Mesothelial cell of epicardium (in vitro differentiated cells): ENCODE data around the gene CXCR4. TPM values are rescaled to one million over a fixed set of nuclear protein-coding genes. Genes with fewer than 3 reads are reported as not detected.

Source experiments
- DNase-seq, 2 experiments: peaks; one replicate each; pipeline ENCODE4 v3.0.0; 2021; ENCODE audit warnings: low spot score in 2 of 2; ENCODE audit not compliant: unreplicated experiment in 2 of 2
- H3K27ac Mint-ChIP-seq: 2 replicates; pipeline ENCODE4 v1.8.0; 2021; ENCODE audit warnings: mixed read lengths
- H3K27me3 Mint-ChIP-seq: 2 replicates; pipeline ENCODE4 v1.8.0; 2021; ENCODE audit warnings: low read depth, mixed read lengths
- H3K36me3 Mint-ChIP-seq: 2 replicates; pipeline ENCODE4 v1.8.0; 2021; ENCODE audit warnings: mixed read lengths
- H3K4me1 Mint-ChIP-seq: 2 replicates; pipeline ENCODE4 v1.8.0; 2021; ENCODE audit warnings: mixed read lengths
- H3K4me3 Mint-ChIP-seq: 2 replicates; pipeline ENCODE4 v1.8.0; 2021; ENCODE audit warnings: mild to moderate bottlenecking, moderate library complexity, mixed read lengths
- H3K9me3 Mint-ChIP-seq: 2 replicates; pipeline ENCODE4 v1.8.0; 2021; ENCODE audit warnings: mixed read lengths
- CTCF ChIP-seq: fragments of 200-600 bp; sonication (generic); IDR thresholded peaks from one replicate; pipeline ENCODE4 v1.5.0; 2021; ENCODE audit warnings: antibody characterized with exemption; ENCODE audit not compliant: unreplicated experiment
- total RNA-seq: library from RNA; stranded (reverse); gene quantifications from 3 replicates; pipeline ENCODE4 v1.2.1, GENCODE V29; 2021

Gene CXCR4
- total RNA-seq, 1 donor from 2014 or later: 2.1 TPM

- no peak overlapping the region for H3K27ac Mint-ChIP-seq
- H3K4me3 Mint-ChIP-seq: peak overlapping the region; percentile 79
- peak in 1 of 2 experiments; percentile 48 for DNase-seq
- no peaks in the 10 kb centered on the region for H3K36me3 Mint-ChIP-seq
- TF ChIP-seq CTCF: no peak
- peaks cover 98% of the 10 kb centered on the region for H3K27me3 Mint-ChIP-seq
- H3K4me1 Mint-ChIP-seq: peaks cover 25% of the 10 kb centered on the region
- no peaks in the 10 kb centered on the region for H3K9me3 Mint-ChIP-seq
Measured at GRCh38 chr2:136116813-136117390, 1.0 kb downstream of the CXCR4 start.

GRCh38 chr2:136116151-136116812 lies 1.7 kb downstream of the CXCR4 start:
- Mint-ChIP-seq H3K4me3 (peak overlapping the region; percentile 47), H3K9me3 (no peaks in the 10 kb centered on the region), H3K27ac (no peak overlapping the region), H3K36me3 (no peaks in the 10 kb centered on the region), H3K4me1 (peaks cover 25% of the 10 kb centered on the region), H3K27me3 (peaks cover 98% of the 10 kb centered on the region)
- no peak for DNase-seq
- TF ChIP-seq CTCF: no peak

DNA sequence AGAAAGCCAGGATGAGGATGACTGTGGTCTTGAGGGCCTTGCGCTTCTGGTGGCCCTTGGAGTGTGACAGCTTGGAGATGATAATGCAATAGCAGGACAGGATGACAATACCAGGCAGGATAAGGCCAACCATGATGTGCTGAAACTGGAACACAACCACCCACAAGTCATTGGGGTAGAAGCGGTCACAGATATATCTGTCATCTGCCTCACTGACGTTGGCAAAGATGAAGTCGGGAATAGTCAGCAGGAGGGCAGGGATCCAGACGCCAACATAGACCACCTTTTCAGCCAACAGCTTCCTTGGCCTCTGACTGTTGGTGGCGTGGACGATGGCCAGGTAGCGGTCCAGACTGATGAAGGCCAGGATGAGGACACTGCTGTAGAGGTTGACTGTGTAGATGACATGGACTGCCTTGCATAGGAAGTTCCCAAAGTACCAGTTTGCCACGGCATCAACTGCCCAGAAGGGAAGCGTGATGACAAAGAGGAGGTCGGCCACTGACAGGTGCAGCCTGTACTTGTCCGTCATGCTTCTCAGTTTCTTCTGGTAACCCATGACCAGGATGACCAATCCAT lies 2.7 kb downstream of the CXCR4 start:
- TF ChIP-seq CTCF: no peak
- Mint-ChIP-seq H3K9me3 (no peaks in the 10 kb centered on the region), H3K27me3 (peaks cover 98% of the 10 kb centered on the region), H3K27ac (no peak overlapping the region), H3K4me1 (peaks cover 25% of the 10 kb centered on the region), H3K4me3 (no peak overlapping the region), H3K36me3 (no peaks in the 10 kb centered on the region)
- no peak for DNase-seq

DNA sequence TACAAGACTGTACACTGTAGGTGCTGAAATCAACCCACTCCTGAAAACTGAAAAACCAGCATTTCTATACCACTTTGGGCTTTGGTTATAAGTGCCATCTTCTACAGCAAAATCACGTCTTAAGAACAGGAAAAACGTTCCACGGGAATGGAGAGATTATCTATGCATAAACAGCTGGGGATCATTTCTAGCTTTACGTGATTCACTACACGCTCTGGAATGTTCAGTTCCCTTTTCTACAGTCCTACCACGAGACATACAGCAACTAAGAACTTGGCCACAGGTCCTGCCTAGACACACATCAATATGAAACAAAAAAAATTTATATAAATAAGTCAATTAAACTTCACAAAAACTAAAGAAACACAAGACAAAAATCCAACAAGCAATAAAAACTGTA lies 3.6 kb downstream of the CXCR4 start:
- Mint-ChIP-seq H3K27me3 (peaks cover 98% of the 10 kb centered on the region), H3K36me3 (no peaks in the 10 kb centered on the region), H3K27ac (no peak overlapping the region), H3K9me3 (no peaks in the 10 kb centered on the region), H3K4me3 (no peak overlapping the region), H3K4me1 (peaks cover 23% of the 10 kb centered on the region)
- TF ChIP-seq CTCF: no peak
- no peak for DNase-seq

DNA sequence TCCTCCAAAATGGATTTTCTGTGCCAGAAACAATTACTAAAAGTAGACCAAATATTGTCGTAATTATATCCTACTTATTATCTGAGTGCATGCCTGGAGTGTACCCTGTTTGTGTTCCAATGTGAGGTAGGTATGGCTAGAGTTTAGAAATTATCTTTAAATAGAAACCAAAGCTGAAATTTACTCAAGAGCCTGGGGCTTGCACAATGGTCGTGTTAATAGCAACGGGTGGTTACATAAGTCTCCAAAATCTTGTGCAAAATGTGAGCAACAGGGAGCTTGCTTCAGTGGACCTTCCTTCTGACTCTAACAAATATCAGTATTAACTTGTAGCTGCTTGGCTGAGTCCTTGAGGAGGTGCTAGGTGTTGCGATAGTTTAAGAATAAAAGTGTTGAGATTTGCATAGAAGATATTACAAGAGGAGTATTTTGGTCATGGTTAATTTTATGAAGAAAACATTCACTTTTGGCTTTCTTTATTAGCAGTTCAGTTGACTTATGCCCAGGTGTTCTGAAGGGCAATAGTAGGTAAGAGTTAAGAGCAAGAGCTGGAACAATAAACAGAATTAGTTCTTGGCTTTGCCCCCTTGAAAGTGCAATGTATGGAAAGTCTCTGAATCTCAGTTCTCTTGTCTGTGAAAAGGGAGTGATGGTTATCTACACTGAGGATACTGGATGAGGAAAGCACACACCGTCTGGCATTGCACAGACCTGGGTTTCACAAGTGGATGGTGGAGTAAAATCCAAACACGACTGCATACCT lies 4.6 kb downstream of the CXCR4 start:
- no peaks in the 10 kb centered on the region for H3K36me3 Mint-ChIP-seq
- H3K4me3 Mint-ChIP-seq: no peak overlapping the region
- no peak for TF ChIP-seq CTCF
- no peaks in the 10 kb centered on the region for H3K9me3 Mint-ChIP-seq
- H3K27me3 Mint-ChIP-seq: peaks cover 97% of the 10 kb centered on the region
- H3K27ac Mint-ChIP-seq: no peak overlapping the region
- peaks cover 16% of the 10 kb centered on the region for H3K4me1 Mint-ChIP-seq
- no peak for DNase-seq
